ENCODE results near the gene ZNF668.
A peak's percentile ranks its signal among the peaks of the same experiment; 100 is the strongest.

ZNF668 gene

DNA sequence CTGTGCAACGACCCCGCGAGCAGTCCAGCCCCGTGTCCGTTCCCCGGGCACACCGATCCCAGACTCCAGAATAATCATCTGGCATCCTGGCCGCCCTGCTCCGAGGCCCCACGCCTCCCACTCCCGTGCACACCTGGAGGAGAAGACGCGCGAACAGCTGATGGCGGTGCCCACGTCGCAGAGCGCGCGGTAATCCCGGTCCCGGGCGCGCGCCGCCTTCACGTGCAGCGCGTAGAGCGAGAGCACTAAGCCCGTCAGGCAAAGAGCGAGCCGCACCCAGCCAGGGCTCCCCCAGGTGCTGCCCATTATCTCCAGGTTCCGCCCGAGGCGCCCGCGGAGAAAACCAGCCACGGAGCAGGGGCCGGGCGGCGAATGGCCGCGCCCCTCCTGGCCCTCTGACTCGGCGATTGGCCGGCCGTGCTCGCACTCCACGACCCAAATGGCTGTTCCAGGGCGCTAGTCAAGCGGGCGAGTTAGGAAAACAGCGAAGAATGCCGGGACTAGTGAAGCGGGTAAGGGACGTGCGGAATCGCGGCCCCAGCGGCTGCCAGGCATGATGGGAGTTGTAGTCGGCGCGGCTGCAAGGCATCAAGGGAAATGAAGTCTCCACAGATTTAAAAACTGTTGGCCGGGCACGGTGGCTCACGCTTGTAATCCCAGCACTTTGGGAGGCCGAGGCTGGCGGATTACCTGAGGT, 20.5 kb upstream of the ZNF668 start, which contains the start of gene VKORC1:
VKORC1 (minus strand) TSS at position 374 of the 697 bp plus-strand sequence; CDS start at position 306, 68 bp downstream.
- Histone ChIP-seq H3K36me3 (replicated peaks; ENCODE audit: insufficient read depth, low read length) (no peaks in the 10 kb centered on the region), H3K9me2 (replicated peaks; ENCODE audit: insufficient read depth, low read length) (no peaks in the 10 kb centered on the region), H3K9me3 (replicated peaks; ENCODE audit: insufficient read depth, low read length) (no peaks in the 10 kb centered on the region), H3K27ac (ENCODE audit: low read length) (peak within 1 kb of the TSS; percentile 69; the same call in 1 of the 2 replicates), H4K20me1 (ENCODE audit: insufficient read depth, low read length) (no peaks in the 10 kb centered on the region), H3F3A (ENCODE audit: insufficient read depth, low read length) (peaks cover 4% of the 10 kb centered on the region), H3K4me1 (ENCODE audit: low read length) (no peaks in the 10 kb centered on the region), H3K27me3 (replicated peaks; ENCODE audit: insufficient read depth, low read length) (peaks cover 15% of the 10 kb centered on the region), H2AFZ (ENCODE audit: low read length) (peak within 1 kb of the TSS; percentile 98), H3K79me2 (ENCODE audit: low read length) (peaks cover 20% of the 10 kb centered on the region), H3K4me3 (ENCODE audit: low read length) (peak within 1 kb of the TSS; percentile 94), H3K9ac (ENCODE audit: low read length) (peak within 1 kb of the TSS; percentile 74), H3K4me2 (ENCODE audit: low read depth, low read length) (peak within 1 kb of the TSS; percentile 93)
- DNase-seq, result peak; percentile 96
- no peak for TF ChIP-seq EZH2phosphoT487 (IDR thresholded peaks at IDR 0.05; ENCODE audit: low read length)

DNA sequence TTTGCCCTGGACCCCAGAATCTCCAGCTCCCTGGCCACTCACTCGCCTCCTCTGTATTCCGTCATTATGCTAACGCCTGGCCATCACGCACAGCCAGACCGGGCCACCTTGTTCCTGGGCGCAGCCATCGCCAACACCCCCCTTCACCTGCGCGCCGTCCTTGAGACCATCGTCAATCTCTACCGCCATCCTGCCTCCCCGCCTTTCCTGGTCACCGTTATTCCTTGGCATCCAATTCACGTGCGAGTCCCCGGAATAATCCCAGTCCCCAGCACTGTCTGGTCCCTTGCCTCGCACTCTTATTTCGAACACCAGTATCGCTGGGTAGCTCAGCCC, 20.0 kb upstream of the ZNF668 start:
- H3K79me2 ChIP-seq (ENCODE audit: low read length), result peaks cover 20% of the 10 kb centered on the region
- H3K36me3 ChIP-seq (replicated peaks; ENCODE audit: insufficient read depth, low read length), result no peaks in the 10 kb centered on the region
- peak overlapping the region; percentile 69; the same call in 1 of the 2 replicates for H3K27ac ChIP-seq (ENCODE audit: low read length)
- peak overlapping the region; percentile 94 for H3K4me3 ChIP-seq (ENCODE audit: low read length)
- no peak for DNase-seq
- H3K27me3 ChIP-seq (replicated peaks; ENCODE audit: insufficient read depth, low read length), result peaks cover 12% of the 10 kb centered on the region
- no peaks in the 10 kb centered on the region for H3K9me3 ChIP-seq (replicated peaks; ENCODE audit: insufficient read depth, low read length)
- H3F3A ChIP-seq (ENCODE audit: insufficient read depth, low read length), result peaks cover 4% of the 10 kb centered on the region
- peak overlapping the region; percentile 98 for H2AFZ ChIP-seq (ENCODE audit: low read length)
- H4K20me1 ChIP-seq (ENCODE audit: insufficient read depth, low read length), result no peaks in the 10 kb centered on the region
- H3K4me2 ChIP-seq (ENCODE audit: low read depth, low read length), result peak overlapping the region; percentile 93
- H3K9me2 ChIP-seq (replicated peaks; ENCODE audit: insufficient read depth, low read length), result no peaks in the 10 kb centered on the region
- TF ChIP-seq, protein P1, sequence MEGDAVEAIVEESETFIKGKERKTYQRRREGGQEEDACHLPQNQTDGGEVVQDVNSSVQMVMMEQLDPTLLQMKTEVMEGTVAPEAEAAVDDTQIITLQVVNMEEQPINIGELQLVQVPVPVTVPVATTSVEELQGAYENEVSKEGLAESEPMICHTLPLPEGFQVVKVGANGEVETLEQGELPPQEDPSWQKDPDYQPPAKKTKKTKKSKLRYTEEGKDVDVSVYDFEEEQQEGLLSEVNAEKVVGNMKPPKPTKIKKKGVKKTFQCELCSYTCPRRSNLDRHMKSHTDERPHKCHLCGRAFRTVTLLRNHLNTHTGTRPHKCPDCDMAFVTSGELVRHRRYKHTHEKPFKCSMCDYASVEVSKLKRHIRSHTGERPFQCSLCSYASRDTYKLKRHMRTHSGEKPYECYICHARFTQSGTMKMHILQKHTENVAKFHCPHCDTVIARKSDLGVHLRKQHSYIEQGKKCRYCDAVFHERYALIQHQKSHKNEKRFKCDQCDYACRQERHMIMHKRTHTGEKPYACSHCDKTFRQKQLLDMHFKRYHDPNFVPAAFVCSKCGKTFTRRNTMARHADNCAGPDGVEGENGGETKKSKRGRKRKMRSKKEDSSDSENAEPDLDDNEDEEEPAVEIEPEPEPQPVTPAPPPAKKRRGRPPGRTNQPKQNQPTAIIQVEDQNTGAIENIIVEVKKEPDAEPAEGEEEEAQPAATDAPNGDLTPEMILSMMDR (IDR thresholded peaks at IDR 0.05; ENCODE audit: low read length), result no peak
- TF ChIP-seq EZH2phosphoT487 (IDR thresholded peaks at IDR 0.05; ENCODE audit: low read length) (no peak), EZH2 (optimal IDR thresholded peaks at IDR 0.05; ENCODE audit: low read depth, low read length) (no peak)
- no peaks in the 10 kb centered on the region for H3K4me1 ChIP-seq (ENCODE audit: low read length)
- H3K9ac ChIP-seq (ENCODE audit: low read length), result peak overlapping the region; percentile 74

DNA sequence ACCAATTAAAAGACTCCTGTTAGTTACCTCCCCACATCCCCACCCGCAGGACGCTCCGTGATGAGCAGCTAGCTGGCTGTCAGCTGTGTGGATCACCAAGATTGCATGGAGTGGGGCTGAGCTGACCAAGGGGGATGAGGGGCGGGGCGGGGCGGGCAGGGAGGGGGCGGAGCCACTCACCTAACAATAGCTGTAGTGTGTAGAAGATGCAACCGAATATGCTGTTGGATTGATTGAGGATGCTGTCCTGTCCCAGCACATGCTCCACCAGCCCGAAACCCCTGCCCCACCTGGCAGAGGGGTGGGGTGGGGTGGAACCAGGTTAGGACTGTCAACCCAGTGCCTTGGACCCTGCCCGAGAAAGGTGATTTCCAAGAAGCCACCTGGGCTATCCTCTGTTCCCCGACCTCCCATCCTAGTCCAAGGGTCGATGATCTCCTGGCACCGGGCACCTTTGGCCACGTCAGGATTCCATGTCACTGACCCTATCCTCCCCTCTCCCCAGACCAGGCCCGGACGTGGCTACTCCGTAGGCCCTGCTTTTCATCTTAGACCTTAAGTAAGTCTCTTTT, 19.2 kb upstream of the ZNF668 start:
- H3K36me3 ChIP-seq (replicated peaks; ENCODE audit: insufficient read depth, low read length), result no peaks in the 10 kb centered on the region
- no peaks in the 10 kb centered on the region for H3K9me3 ChIP-seq (replicated peaks; ENCODE audit: insufficient read depth, low read length)
- TF ChIP-seq, protein P1 (IDR thresholded peaks at IDR 0.05; ENCODE audit: low read length), result no peak
- no peaks in the 10 kb centered on the region for H3K4me1 ChIP-seq (ENCODE audit: low read length)
- no peak overlapping the region for H3K9ac ChIP-seq (ENCODE audit: low read length)
- peak overlapping the region; percentile 93; the same call in 1 of the 2 replicates for H3K4me2 ChIP-seq (ENCODE audit: low read depth, low read length)
- H3K9me2 ChIP-seq (replicated peaks; ENCODE audit: insufficient read depth, low read length), result no peaks in the 10 kb centered on the region
- H4K20me1 ChIP-seq (ENCODE audit: insufficient read depth, low read length), result no peaks in the 10 kb centered on the region
- no peak overlapping the region for H3K4me3 ChIP-seq (ENCODE audit: low read length)
- H3K27me3 ChIP-seq (replicated peaks; ENCODE audit: insufficient read depth, low read length), result peaks cover 4% of the 10 kb centered on the region
- peaks cover 20% of the 10 kb centered on the region for H3K79me2 ChIP-seq (ENCODE audit: low read length)
- no peak for DNase-seq
- H3F3A ChIP-seq (ENCODE audit: insufficient read depth, low read length), result peaks cover 4% of the 10 kb centered on the region
- no peak overlapping the region for H3K27ac ChIP-seq (ENCODE audit: low read length)
- H2AFZ ChIP-seq (ENCODE audit: low read length), result no peak overlapping the region

DNA sequence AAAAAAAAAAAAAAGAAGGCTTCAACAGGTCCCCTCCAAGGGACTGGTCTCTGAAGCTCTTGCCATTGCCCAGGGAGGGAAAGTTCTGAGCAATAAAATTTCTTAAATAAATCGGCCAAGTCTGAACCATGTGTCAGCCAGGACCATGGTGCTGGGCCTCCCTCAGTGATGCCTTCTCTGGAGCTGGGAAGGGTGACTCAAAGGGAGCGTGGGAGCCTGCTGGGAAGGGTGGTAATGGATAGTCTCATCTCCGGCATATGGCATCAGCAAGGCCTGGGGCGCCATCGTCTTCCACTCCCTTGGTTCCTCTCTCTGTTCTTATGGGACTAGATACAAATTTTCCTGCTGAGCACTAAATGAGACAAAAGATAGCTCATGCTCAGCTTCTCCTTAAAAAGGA, 18.3 kb upstream of the ZNF668 start:
- no peaks in the 10 kb centered on the region for H3K27me3 ChIP-seq (replicated peaks; ENCODE audit: insufficient read depth, low read length)
- H3K9me2 ChIP-seq (replicated peaks; ENCODE audit: insufficient read depth, low read length), result no peaks in the 10 kb centered on the region
- no peak for DNase-seq
- no peak overlapping the region for H3K9ac ChIP-seq (ENCODE audit: low read length)
- H3K27ac ChIP-seq (ENCODE audit: low read length), result no peak overlapping the region
- TF ChIP-seq, protein P1 (IDR thresholded peaks at IDR 0.05; ENCODE audit: low read length), result no peak
- TF ChIP-seq EZH2phosphoT487 (IDR thresholded peaks at IDR 0.05; ENCODE audit: low read length), result no peak
- TF ChIP-seq EZH2 (optimal IDR thresholded peaks at IDR 0.05; ENCODE audit: low read depth, low read length), result no peak
- peaks cover 20% of the 10 kb centered on the region for H3K79me2 ChIP-seq (ENCODE audit: low read length)
- H3K9me3 ChIP-seq (replicated peaks; ENCODE audit: insufficient read depth, low read length), result no peaks in the 10 kb centered on the region
- H3K4me3 ChIP-seq (ENCODE audit: low read length), result no peak overlapping the region
- H3K36me3 ChIP-seq (replicated peaks; ENCODE audit: insufficient read depth, low read length), result no peaks in the 10 kb centered on the region
- H3K4me1 ChIP-seq (ENCODE audit: low read length), result no peaks in the 10 kb centered on the region
- no peak overlapping the region for H3K4me2 ChIP-seq (ENCODE audit: low read depth, low read length)
- H4K20me1 ChIP-seq (ENCODE audit: insufficient read depth, low read length), result no peaks in the 10 kb centered on the region
- no peak overlapping the region for H2AFZ ChIP-seq (ENCODE audit: low read length)
- H3F3A ChIP-seq (ENCODE audit: insufficient read depth, low read length), result peaks cover 4% of the 10 kb centered on the region
